Pancreas (tissue), 10 donors: Measurements from ENCODE around the gene SLC24A4. TPM values are rescaled to one million over a fixed set of nuclear protein-coding genes. Genes with fewer than 3 reads are reported as not detected.
A peak's percentile ranks its signal among the peaks of the same experiment; 100 is the strongest.

Experiments
- ATAC-seq, 4 donors: fragments of 200-7000 bp; cut with Tn5 transposase; one replicate each; pipeline versions ENCODE4 v1.8.0 to v1.9.1; 2020; ENCODE audit warnings: mild to moderate bottlenecking in 4 of 4, moderate library complexity in 4 of 4
- DNase-seq, 6 donors: peaks; one replicate each; pipeline ENCODE4 v3.0.0-alpha.2; 2020
- FAIRE-seq: peaks from 2 replicates; lab custom pipeline; 2012; peaks lifted over from hg19 to GRCh38; lab: Jason Lieb, UNC
- H3K27ac ChIP-seq, 4 donors: fragments of 200-600 bp; sonication (generic); 1 replicate in 3 of 4; 2 replicates in 1 of 4; pipeline versions ENCODE4 v1.5.0 to v1.8.0; 2020
- H3K27me3 ChIP-seq, 4 donors: fragments of 200-600 bp; one replicate each; pipeline ENCODE4 v1.8.0; 2021
- H3K36me3 ChIP-seq, 3 donors: fragments of 200-600 bp; sonication (generic) in 1 of 3; one replicate each; pipeline versions ENCODE4 v1.5.0 to v1.8.0; 2020 to 2021
- H3K4me1 ChIP-seq, 3 donors: fragments of 200-600 bp; one replicate each; pipeline ENCODE4 v1.8.0; 2021
- H3K4me3 ChIP-seq, 4 donors: fragments of 200-600 bp; sonication (generic) in 2 of 4; one replicate each; pipeline versions ENCODE4 v1.5.0 to v1.8.0; 2020 to 2021
- H3K9me3 ChIP-seq, 4 donors: fragments of 200-600 bp; one replicate each; pipeline ENCODE4 v1.8.0; 2021
- WGBS, 2 donors: extraction: QIAGEN DNeasy Blood & Tissue Kit; methylation state at CpG; one replicate each; pipeline ENCODE4 v1.1.7; 2013; 5-methylcytosine and 5-hydroxymethylcytosine counted together
- intact Hi-C, 3 donors: fragments of 100-400 bp; cut with DNase I; formaldehyde crosslinking; loops; one replicate each; pipeline versions ENCODE4 v1.11.1 to v1.14.2; 2022
- polyA plus RNA-seq, 2 donors: library from polyadenylated mRNA; stranded (reverse); fragments of 200-250 nt; gene quantifications; one replicate each; pipeline ENCODE4 v1.2.3, GENCODE V29; 2013
- total RNA-seq, 6 donors: library from RNA; stranded (reverse); fragmentation: NEBNext Ultra II Directional in 4 of 6; extraction: Animal tissue kit (Norgen Biotek cat#: 25700) in 4 of 6; gene quantifications; one replicate each; pipeline versions ENCODE4 v1.2.1 to v1.2.4, GENCODE V29; 2021 to 2023
- TF ChIP-seq, protein P1 (sequence below), 4 donors: fragments of 200-600 bp; sonication (generic) in 3 of 4; IDR thresholded peaks; one replicate each; pipeline versions ENCODE4 v1.5.0 to v1.8.0; 2021; ENCODE audit warnings: antibody characterized with exemption in 4 of 4
- donor health status: healthy with polysubstance abuse.
- donor health status: DM: no; HTN: no; CAD: no; lungs with moderate emphysema.
- donor health status: DM: no; HTN: no; CAD: no.
- donor health status: control.
- donor health status: control.
- donor health status: Bipolar disorder and iron deficiency.
- donor health status: DM: yes; HTN: yes; CAD: no.
- donor health status: DM: no; HTN: no; CAD: no.
- donor health status: DM: no; HTN: no; CAD: no.
- donor health status: DM: yes; HTN: yes; CAD: no.

The SLC24A4 gene
- total and polyA plus RNA-seq, 8 donors, result 0.04 to 0.14 (median 0.07) TPM

DNA sequence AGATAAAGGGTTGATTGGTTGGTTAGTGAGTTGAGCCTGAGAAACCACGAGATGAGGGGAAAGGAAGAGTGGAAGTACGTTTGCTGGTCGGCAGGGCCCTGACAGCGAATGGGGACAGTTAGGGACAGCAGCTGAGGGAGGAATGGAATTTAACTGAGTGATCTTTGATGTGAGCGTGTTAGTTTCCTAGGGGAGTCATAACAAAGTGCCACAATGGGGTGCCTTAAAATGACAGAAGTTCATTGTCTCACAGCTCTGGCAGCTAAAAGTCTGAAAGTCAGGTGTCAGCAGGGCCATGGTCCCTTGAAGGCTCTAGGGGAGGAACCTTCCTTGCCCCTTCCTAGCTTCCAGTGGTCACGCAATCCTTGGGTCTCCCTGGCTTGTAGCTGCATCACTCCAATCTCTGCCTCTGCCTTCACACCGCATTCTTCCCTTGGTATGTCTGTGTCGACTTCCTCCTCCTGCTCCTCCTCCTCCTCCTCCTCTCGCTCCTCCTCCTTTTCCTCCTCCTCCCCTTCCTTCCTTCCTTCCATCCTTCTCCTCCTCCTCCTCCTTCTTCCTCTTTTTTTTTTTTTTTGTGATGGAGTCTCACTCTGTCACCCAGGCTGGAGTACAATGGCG lies 164.7 kb downstream of the SLC24A4 start:
- Histone ChIP-seq H3K9me3 (no peaks in the 10 kb centered on the region), H3K36me3 (no peaks in the 10 kb centered on the region), H3K27ac (no peak overlapping the region), H3K4me3 (no peak overlapping the region), H3K27me3 (no peaks in the 10 kb centered on the region), H3K4me1 (no peaks in the 10 kb centered on the region)
- no peak for FAIRE-seq
- no peak for DNase-seq
- TF ChIP-seq, protein P1, sequence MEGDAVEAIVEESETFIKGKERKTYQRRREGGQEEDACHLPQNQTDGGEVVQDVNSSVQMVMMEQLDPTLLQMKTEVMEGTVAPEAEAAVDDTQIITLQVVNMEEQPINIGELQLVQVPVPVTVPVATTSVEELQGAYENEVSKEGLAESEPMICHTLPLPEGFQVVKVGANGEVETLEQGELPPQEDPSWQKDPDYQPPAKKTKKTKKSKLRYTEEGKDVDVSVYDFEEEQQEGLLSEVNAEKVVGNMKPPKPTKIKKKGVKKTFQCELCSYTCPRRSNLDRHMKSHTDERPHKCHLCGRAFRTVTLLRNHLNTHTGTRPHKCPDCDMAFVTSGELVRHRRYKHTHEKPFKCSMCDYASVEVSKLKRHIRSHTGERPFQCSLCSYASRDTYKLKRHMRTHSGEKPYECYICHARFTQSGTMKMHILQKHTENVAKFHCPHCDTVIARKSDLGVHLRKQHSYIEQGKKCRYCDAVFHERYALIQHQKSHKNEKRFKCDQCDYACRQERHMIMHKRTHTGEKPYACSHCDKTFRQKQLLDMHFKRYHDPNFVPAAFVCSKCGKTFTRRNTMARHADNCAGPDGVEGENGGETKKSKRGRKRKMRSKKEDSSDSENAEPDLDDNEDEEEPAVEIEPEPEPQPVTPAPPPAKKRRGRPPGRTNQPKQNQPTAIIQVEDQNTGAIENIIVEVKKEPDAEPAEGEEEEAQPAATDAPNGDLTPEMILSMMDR (IDR thresholded peaks at IDR 0.05), result no peak
- peak in 1 of 4 donors; percentile 15 for ATAC-seq
- intact Hi-C loops, result no loop called here
- 44 to 47% methylated on average over 10 of the region's 10 CpGs for WGBS, 2 donors

DNA sequence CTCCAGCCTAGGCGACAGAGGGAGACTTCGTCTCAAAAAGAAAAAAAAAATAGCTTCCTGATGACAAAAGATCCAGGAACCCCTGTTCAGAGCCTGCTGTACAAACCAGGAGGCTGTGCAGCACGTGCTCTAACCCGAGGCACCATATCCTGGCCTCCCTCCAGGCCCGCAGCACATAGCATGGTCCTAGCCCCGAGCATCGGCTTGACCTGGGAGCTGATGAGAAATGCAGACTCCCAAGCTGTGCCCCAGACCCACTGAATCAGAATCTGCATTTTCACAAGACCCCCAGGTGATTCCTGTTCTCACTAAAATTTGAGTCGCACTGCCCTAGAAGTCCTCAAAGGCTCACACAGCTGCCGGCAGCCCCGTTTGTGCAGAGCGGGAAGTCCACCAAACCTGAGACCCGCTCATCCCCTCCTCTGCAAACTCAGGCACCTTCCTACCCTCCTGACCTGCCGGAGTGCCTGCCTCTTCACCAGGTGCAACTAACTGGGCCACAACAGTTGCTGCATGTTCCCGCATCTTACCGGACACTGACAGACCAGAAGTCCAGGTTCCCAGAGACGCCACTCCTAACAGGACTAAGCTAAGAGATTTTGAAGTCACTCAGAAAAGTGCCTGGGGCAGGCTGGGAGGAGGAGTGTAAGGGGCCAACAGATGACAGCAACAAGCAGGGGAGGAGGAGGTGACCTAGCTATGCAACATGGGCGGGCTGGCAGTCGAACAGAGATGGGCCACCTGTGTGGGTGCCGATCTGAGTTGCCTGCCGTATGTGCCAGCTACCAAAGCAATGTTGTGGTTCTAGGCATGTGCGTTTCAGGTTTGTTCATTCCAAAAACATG lies 166.7 kb downstream of the SLC24A4 start:
- 72 to 75% methylated on average over 21 of the region's 21 CpGs for WGBS, 2 donors
- Histone ChIP-seq H3K9me3 (no peaks in the 10 kb centered on the region), H3K36me3 (no peaks in the 10 kb centered on the region), H3K27ac (no peak overlapping the region), H3K4me3 (no peak overlapping the region), H3K4me1 (no peaks in the 10 kb centered on the region), H3K27me3 (no peaks in the 10 kb centered on the region)
- intact Hi-C loops, result no loop called here
- ATAC-seq (peak in 1 of 4 donors; percentile 17), DNase-seq (no peak), FAIRE-seq (no peak)
- TF ChIP-seq, protein P1 (IDR thresholded peaks at IDR 0.05), result no peak

DNA sequence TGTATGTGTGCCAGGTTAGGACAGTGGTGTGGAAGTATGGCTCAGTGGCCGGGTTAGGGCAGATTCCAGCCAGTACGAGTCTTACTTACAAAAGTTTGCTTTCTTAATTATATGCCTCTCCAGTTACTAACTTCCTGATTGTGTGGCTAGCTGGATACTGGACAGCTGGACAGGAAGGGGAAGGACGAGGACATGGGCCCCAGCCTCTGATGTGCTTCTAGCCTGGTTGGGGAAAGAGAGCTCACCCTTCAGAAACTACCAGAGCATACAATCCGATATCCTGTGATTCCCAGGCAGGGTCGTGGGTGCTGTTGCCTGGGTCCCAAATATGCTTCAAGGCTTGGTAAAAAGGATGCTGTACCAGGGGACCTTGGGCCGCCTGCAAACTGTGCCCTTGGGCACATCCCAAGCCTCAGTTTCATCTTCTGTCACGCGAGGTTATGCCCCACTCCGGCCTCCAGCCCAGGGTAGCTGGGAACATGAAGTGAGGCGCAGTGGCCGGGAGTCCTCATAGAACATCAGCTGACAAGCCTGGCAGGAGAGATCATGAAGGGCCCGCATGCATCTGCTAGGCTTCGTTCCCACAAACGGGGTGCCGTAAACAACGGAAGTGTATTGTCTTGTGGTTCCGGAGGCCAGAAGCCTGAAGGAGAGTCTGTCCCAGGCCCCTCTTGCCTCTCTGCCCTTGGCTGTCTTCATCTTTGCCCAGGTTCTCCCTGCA lies 167.4 kb downstream of the SLC24A4 start:
- no peaks in the 10 kb centered on the region for H3K4me1 ChIP-seq
- H3K27ac ChIP-seq, result no peak overlapping the region
- H3K27me3 ChIP-seq, result no peaks in the 10 kb centered on the region
- TF ChIP-seq, protein P1 (IDR thresholded peaks at IDR 0.05), result no peak
- H3K4me3 ChIP-seq, result no peak overlapping the region
- FAIRE-seq (no peak), ATAC-seq (peak in 2 of 4 donors; percentile 16 to 51), DNase-seq (no peak)
- whole genome bisulfite sequencing, 2 donors, result 65 to 77% methylated on average over 17 of the region's 17 CpGs
- H3K9me3 ChIP-seq, result no peaks in the 10 kb centered on the region
- no peaks in the 10 kb centered on the region for H3K36me3 ChIP-seq
- intact Hi-C loops, result no loop called here

DNA sequence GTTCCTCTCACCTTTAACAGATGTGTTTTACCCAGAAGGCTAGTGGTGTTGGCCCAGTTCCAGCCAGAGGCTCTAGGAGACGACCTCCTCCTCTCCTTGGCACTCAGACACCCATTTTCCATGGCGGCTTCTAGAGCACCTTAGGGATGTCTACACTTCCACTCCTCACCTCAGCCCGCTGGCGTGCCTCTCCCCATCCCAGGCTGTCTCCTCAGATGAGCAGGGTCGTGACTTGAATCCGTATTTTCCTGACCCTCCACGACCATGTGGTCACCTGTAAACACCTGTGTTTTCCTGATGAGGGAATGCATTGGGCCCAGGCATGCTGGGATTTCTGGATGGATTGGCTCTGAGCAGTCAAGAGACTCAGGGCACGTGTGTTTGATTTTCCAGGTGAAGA lies 168.8 kb downstream of the SLC24A4 start:
- WGBS, 2 donors, result 52 to 63% methylated on average over 8 of the region's 8 CpGs

More for the DNA sequence above, 168.8 kb downstream of the SLC24A4 start:
- Histone ChIP-seq H3K36me3 (no peaks in the 10 kb centered on the region), H3K27ac (no peak overlapping the region), H3K4me1 (no peaks in the 10 kb centered on the region), H3K4me3 (no peak overlapping the region), H3K9me3 (no peaks in the 10 kb centered on the region), H3K27me3 (no peaks in the 10 kb centered on the region)
- intact Hi-C loops, result no loop called here
- FAIRE-seq (no peak), ATAC-seq (no peak), DNase-seq (no peak)
- TF ChIP-seq, protein P1 (IDR thresholded peaks at IDR 0.05), result no peak
